Measurements from ENCODE around the gene GNRHR. TPM values are rescaled to one million over a fixed set of nuclear protein-coding genes. Genes with fewer than 3 reads are reported as not detected.

The GNRHR gene
- total and polyA plus RNA-seq, 4 donors: 0.15 TPM; not detected in 3

GRCh38 chr4:67751260-67751659 lies 2.9 kb downstream of the GNRHR start:
- no peak overlapping the region for H3K4me3 ChIP-seq (ENCODE audit: low read depth in 1 of 3, low read length in 3 of 3)
- no peaks in the 10 kb centered on the region for H3K9me3 ChIP-seq (ENCODE audit: control insufficient read depth in 4 of 4, low read length in 3 of 4)
- DNase-seq (ENCODE audit: low spot score): no peak
- no peaks in the 10 kb centered on the region for H3K27me3 ChIP-seq (ENCODE audit: control insufficient read depth in 4 of 4, insufficient read depth in 4 of 4, low read length in 3 of 4)
- H3K36me3 ChIP-seq (ENCODE audit: control insufficient read depth in 4 of 4, insufficient read depth in 3 of 4, low read depth in 1 of 4, low read length in 3 of 4): no peaks in the 10 kb centered on the region
- TF ChIP-seq YY1 (IDR thresholded peaks at IDR 0.05): no peak
- no peak for TF ChIP-seq MAX (IDR thresholded peaks at IDR 0.05)
- no peak for TF ChIP-seq REST (IDR thresholded peaks at IDR 0.05)
- TF ChIP-seq ZBTB33 (IDR thresholded peaks at IDR 0.05): no peak
- TF ChIP-seq JUND (IDR thresholded peaks at IDR 0.05): no peak
- TF ChIP-seq FOXA2 (IDR thresholded peaks at IDR 0.05): no peak
- TF ChIP-seq NR2F2 (IDR thresholded peaks at IDR 0.05): no peak
- no peak for TF ChIP-seq HNF4G (IDR thresholded peaks at IDR 0.05)
- TF ChIP-seq HNF4A (conservative IDR thresholded peaks at IDR 0.05): no peak
- TF ChIP-seq TAF1 (conservative IDR thresholded peaks at IDR 0.05): no peak
- H3K27ac ChIP-seq (ENCODE audit: low read depth in 1 of 2, low read length in 2 of 2): no peak overlapping the region
- no peaks in the 10 kb centered on the region for H3K4me1 ChIP-seq (ENCODE audit: control insufficient read depth in 4 of 4, insufficient read depth in 4 of 4, low read length in 3 of 4)
- WGBS: 90% methylated on average over 1 of the region's 1 CpG
- no peak overlapping the region for H3K9ac ChIP-seq (ENCODE audit: low read depth in 1 of 2, low read length in 2 of 2)

- H3K9ac ChIP-seq (ENCODE audit: low read depth in 1 of 2, low read length in 2 of 2): no peak overlapping the region
- no peaks in the 10 kb centered on the region for H3K9me3 ChIP-seq (ENCODE audit: control insufficient read depth in 4 of 4, low read length in 3 of 4)
- no peak overlapping the region for H3K4me3 ChIP-seq (ENCODE audit: low read depth in 1 of 3, low read length in 3 of 3)
- no peak overlapping the region for H3K27ac ChIP-seq (ENCODE audit: low read depth in 1 of 2, low read length in 2 of 2)
- no peaks in the 10 kb centered on the region for H3K36me3 ChIP-seq (ENCODE audit: control insufficient read depth in 4 of 4, insufficient read depth in 3 of 4, low read depth in 1 of 4, low read length in 3 of 4)
- H3K4me1 ChIP-seq (ENCODE audit: control insufficient read depth in 4 of 4, insufficient read depth in 4 of 4, low read length in 3 of 4): no peaks in the 10 kb centered on the region
- no peak for TF ChIP-seq FOXA1 (IDR thresholded peaks at IDR 0.05)
- TF ChIP-seq ATF3 (IDR thresholded peaks at IDR 0.05): no peak
- no peak for TF ChIP-seq REST (IDR thresholded peaks at IDR 0.05)
- no peak for TF ChIP-seq GABPA (IDR thresholded peaks at IDR 0.05 in 1 of 2, conservative IDR thresholded peaks at IDR 0.05 in 1 of 2)
- TF ChIP-seq MAX (IDR thresholded peaks at IDR 0.05): no peak
- no peak for TF ChIP-seq RAD21 (IDR thresholded peaks at IDR 0.05)
- no peak for TF ChIP-seq ZBTB33 (IDR thresholded peaks at IDR 0.05)
- TF ChIP-seq JUND (IDR thresholded peaks at IDR 0.05): no peak
- H3K27me3 ChIP-seq (ENCODE audit: control insufficient read depth in 4 of 4, insufficient read depth in 4 of 4, low read length in 3 of 4): no peaks in the 10 kb centered on the region
- no peak for DNase-seq (ENCODE audit: low spot score)
- 95% methylated on average over 4 of the region's 4 CpGs for WGBS
Measured at GRCh38 chr4:67750691-67751090, 3.5 kb downstream of the GNRHR start.

All from liver (tissue), 9 donors.